22Rv1 (cell line): Measurements from ENCODE around the gene DCUN1D2.

Experiments
- H3K27ac ChIP-seq: fragments of 450-650 bp; 2 replicates; pipeline ENCODE4 v1.5.1; 2017
- CTCF ChIP-seq: fragments of 450-650 bp; IDR thresholded peaks from 2 replicates; pipeline ENCODE4 v1.5.1; 2017; ENCODE audit warnings: mild to moderate bottlenecking
- ZFX ChIP-seq: fragments of 450-650 bp; IDR thresholded peaks from 2 replicates; pipeline ENCODE4 v1.6.1; 2017; ENCODE audit warnings: antibody characterized with exemption, borderline replicate concordance

DCUN1D2 gene

GRCh38 chr13:113486698-113487097 is 3.8 kb downstream of the DCUN1D2 start:
- peak overlapping the region; percentile 53 for H3K27ac ChIP-seq
- no peak for TF ChIP-seq CTCF
- no peak for TF ChIP-seq ZFX

- H3K27ac ChIP-seq, result no peak overlapping the region
- TF ChIP-seq ZFX, result no peak
- TF ChIP-seq CTCF, result no peak
These were observed 5.0 kb downstream of the DCUN1D2 start for GRCh38 chr13:113485545-113485944.

- TF ChIP-seq CTCF, result no peak
- TF ChIP-seq ZFX, result no peak
- H3K27ac ChIP-seq, result no peak overlapping the region
These were observed 6.8 kb downstream of the DCUN1D2 start for GRCh38 chr13:113483504-113484293.

GRCh38 chr13:113483081-113483480 is 7.4 kb downstream of the DCUN1D2 start:
- TF ChIP-seq CTCF (no peak), ZFX (no peak)
- no peak overlapping the region for H3K27ac ChIP-seq

- TF ChIP-seq ZFX (no peak), CTCF (no peak)
- no peak overlapping the region for H3K27ac ChIP-seq
These were observed 11.3 kb downstream of the DCUN1D2 start for GRCh38 chr13:113479179-113479578.

GRCh38 chr13:113477724-113478123 is 12.8 kb downstream of the DCUN1D2 start:
- no peak overlapping the region for H3K27ac ChIP-seq
- TF ChIP-seq ZFX (no peak), CTCF (no peak)

GRCh38 chr13:113476811-113477210 is 13.7 kb downstream of the DCUN1D2 start:
- no peak for TF ChIP-seq ZFX
- TF ChIP-seq CTCF, result no peak
- no peak overlapping the region for H3K27ac ChIP-seq
